Thyroid gland (tissue), 4 donors: ENCODE measurements around the gene FAM3A.

Source experiments
- POLR2A ChIP-seq, 2 donors: fragments of 450-650 bp; IDR thresholded peaks; one replicate each; pipeline ENCODE4 v1.6.1; 2017; ENCODE audit warnings: antibody characterized with exemption in 2 of 2, mild to moderate bottlenecking in 2 of 2, moderate library complexity in 1 of 2
- TF ChIP-seq, protein P1 (sequence below), 6 experiments: fragments of 200-600 bp in 3 of 6; fragments of 450-650 bp in 3 of 6; sonication (generic) in 3 of 6; IDR thresholded peaks; one replicate each; pipeline ENCODE4 v1.5.1; 2016 to 2019; ENCODE audit warnings: antibody characterized with exemption in 6 of 6, mild to moderate bottlenecking in 2 of 6, inconsistent platforms in 1 of 6, moderate library complexity in 1 of 6

GRCh38 chrX:154468217-154468616 lies 47.8 kb downstream of the FAM3A start:
- TF ChIP-seq POLR2A (IDR thresholded peaks at IDR 0.05): no peak
- TF ChIP-seq, protein P1, sequence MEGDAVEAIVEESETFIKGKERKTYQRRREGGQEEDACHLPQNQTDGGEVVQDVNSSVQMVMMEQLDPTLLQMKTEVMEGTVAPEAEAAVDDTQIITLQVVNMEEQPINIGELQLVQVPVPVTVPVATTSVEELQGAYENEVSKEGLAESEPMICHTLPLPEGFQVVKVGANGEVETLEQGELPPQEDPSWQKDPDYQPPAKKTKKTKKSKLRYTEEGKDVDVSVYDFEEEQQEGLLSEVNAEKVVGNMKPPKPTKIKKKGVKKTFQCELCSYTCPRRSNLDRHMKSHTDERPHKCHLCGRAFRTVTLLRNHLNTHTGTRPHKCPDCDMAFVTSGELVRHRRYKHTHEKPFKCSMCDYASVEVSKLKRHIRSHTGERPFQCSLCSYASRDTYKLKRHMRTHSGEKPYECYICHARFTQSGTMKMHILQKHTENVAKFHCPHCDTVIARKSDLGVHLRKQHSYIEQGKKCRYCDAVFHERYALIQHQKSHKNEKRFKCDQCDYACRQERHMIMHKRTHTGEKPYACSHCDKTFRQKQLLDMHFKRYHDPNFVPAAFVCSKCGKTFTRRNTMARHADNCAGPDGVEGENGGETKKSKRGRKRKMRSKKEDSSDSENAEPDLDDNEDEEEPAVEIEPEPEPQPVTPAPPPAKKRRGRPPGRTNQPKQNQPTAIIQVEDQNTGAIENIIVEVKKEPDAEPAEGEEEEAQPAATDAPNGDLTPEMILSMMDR (IDR thresholded peaks at IDR 0.05): no peak
